NB4 (cell line): ENCODE measurements around the gene GRP.
A peak's percentile ranks its signal among the peaks of the same experiment; 100 is the strongest.
"Not testable (repeated sequence)": the region's sequence is repeated elsewhere in the genome, so short reads cannot be mapped to it uniquely, and the experiment has no call there.

ENCODE experiments used
- DNase-seq: peaks from one replicate; pipeline ENCODE4 v3.0.0; 2010; ENCODE audit warnings: low read depth
- H3K4me3 ChIP-seq: one replicate; pipeline ENCODE4 v1.5.1; 2011; ENCODE audit warnings: mild to moderate bottlenecking, low read depth, low read length, moderate library complexity
- CTCF ChIP-seq: IDR thresholded peaks from one replicate; pipeline ENCODE4 v1.5.1; 2012; ENCODE audit warnings: low read depth, low read length
- MAX ChIP-seq: IDR thresholded peaks from 2 replicates; pipeline ENCODE4 v1.6.1; 2011; ENCODE audit warnings: low read depth, low read length
- MYC ChIP-seq: IDR thresholded peaks from 2 replicates; pipeline ENCODE4 v1.6.1; 2011; ENCODE audit warnings: low read depth, low read length
- POLR2A ChIP-seq: IDR thresholded peaks from 2 replicates; pipeline ENCODE4 v1.6.1; 2011; ENCODE audit warnings: mild to moderate bottlenecking; ENCODE audit not compliant: insufficient read length; ENCODE audit errors: extremely low read depth

Gene GRP

GRCh38 chr18:59238385-59238784 is 18.4 kb downstream of the GRP start:
- TF ChIP-seq CTCF (no peak), POLR2A (no peak), MAX (no peak), MYC (no peak)
- no peak for DNase-seq
- no peak overlapping the region for H3K4me3 ChIP-seq

DNA sequence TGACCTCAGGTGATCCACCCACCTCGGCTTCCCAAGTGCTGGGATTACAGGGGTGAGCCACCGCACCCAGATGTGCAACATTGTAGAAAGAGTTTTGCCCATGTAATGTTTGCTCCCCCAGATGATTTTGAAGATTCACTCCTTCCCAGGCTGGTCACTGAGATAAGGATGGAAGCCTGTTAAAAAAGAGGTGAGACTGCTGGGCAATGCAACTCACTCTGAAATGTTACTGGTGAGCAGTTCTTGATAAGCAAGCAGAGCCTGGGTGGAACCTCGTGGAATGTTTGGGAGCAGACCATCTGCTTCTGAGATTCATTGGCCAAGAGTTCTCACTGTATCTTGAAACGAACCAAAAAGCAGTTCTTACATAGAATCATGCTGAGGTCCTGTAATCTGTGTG is 19.7 kb downstream of the GRP start:
- H3K4me3 ChIP-seq: no peak overlapping the region
- no peak for DNase-seq
- no peak for TF ChIP-seq POLR2A
- TF ChIP-seq MAX: no peak
- TF ChIP-seq CTCF: no peak

DNA sequence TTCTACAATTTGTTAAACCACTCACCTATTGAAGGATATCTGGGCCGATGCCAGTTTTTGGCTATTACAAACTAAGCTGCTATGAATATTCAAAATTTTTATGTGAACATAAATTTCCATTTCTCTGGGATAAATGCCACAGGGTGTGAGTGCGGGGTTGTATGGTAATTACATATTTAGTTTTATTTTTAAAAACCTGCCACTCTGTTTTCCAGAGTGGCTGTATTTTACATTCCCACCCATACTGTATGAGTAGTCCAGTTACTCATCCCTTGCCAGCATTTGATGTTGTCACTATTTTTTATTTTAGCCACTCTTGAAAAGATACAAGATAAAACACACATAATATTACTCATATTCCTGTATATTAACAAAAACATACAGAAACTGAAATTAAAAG is 22.9 kb downstream of the GRP start:
- no peak for DNase-seq
- no peak overlapping the region for H3K4me3 ChIP-seq
- TF ChIP-seq MAX (no peak), CTCF (no peak), POLR2A (no peak), MYC (no peak)

DNA sequence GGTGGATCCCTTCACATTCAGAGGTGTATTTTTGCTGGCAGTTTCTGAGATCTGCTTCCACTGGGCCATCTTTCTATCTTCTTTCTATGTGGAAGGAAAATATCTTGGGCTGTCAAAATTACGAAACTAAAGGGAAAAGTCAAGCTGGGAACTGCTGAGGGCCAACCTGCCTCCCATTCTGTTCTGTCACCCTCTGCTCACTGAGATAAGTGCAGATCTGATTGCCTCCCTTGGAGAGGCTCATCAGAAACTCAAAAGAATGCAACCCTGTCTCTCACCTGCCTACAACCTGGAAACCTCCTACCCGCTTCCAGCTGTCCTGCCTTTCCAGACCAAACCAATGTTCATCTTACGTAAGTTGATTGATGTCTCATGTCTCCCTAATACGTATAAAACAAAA is 26.8 kb downstream of the GRP start:
- no peak for DNase-seq
- no peak for TF ChIP-seq MAX
- TF ChIP-seq POLR2A: no peak
- no peak for TF ChIP-seq CTCF
- TF ChIP-seq MYC: no peak
- H3K4me3 ChIP-seq: no peak overlapping the region

DNA sequence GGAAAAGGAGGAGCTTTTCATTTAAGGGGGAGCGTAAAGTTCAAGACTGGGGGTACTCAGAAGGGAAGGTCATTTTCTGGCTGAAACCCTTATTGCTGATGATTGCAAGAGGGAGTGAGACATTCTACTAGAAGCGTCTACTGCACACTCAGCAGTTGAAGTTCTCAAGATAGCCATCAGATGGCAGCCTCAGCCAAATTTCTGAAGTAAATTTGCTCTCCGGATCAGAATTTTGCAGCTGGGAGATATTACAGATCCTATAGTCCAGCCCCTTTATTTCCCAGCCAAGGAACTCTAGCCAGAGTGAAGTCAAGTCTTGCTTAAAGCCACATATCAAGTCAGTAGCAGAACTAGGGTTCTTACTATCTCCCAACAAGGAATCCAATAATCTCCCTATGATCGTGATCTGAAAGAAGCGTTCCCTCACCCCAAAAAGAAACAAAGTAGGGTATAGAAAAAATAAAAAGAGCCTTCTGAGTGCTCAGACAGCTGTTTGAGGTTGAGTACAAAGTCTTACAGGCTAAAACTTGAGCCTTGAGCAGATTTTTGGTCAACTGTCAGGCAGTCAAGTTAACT is 29.3 kb downstream of the GRP start:
- H3K4me3 ChIP-seq: no peak overlapping the region
- DNase-seq: peak; percentile 61

DNA sequence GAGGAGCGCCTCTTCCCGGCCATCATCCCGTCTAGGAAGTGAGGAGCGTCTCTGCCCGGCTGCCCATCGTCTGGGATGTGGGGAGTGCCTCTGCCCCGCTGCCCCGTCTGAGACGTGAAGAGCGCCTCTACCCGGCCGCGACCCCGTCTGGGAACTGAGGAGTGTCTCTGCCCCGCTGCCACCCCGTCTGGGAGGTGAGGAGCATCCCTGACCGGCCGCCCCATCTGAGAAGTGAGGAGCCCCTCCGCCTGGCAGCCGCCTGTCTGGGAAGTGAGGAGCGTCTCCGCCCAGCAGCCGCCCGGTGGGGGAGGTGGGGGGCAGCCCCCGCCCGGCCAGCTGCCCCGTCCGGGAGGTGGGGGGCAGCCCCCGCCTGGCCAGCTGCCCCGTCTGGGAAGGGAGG is 35.5 kb downstream of the GRP start:
- not testable (repeated sequence) for H3K4me3 ChIP-seq, DNase-seq

More for the DNA sequence above, 29.3 kb downstream of the GRP start:
- no peak for TF ChIP-seq MAX
- no peak for TF ChIP-seq MYC
- peak; percentile 67 for TF ChIP-seq CTCF
- TF ChIP-seq POLR2A: no peak

GRCh38 chr18:59261842-59262241 is 41.9 kb downstream of the GRP start:
- H3K4me3 ChIP-seq, DNase-seq: not testable (repeated sequence)

DNA sequence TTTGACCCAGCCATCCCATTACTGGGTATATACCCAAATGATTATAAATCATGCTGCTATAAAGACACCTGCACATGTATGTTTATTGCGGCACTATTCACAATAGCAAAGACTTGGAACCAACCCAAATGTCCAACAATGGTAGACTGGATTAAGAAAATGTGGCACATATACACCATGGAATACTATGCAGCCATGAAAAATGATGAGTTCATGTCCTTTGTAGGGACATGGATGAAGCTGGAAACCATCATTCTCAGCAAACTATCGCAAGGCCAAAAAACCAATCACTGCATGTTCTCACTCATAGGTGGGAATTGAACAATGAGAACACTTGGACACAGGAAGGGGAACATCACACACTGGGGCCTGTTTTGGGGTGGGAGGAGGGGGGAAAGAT is 42.3 kb downstream of the GRP start:
- H3K4me3 ChIP-seq, DNase-seq: not testable (repeated sequence)
